ENCODE data around the gene ZNF518A. TPM values are rescaled to one million over a fixed set of nuclear protein-coding genes. Genes with fewer than 3 reads are reported as not detected.

ZNF518A gene
- total RNA-seq, 1 experiment from 2014 or later = 36.2 TPM

- Mint-ChIP-seq H3K4me3 (no peak overlapping the region), H3K27ac (no peak overlapping the region)
- H2AFZ ChIP-seq (ENCODE audit: low read length) = no peak overlapping the region
Observed at GRCh38 chr10:96165726-96166125, 35.6 kb downstream of the ZNF518A start.

More at GRCh38 chr10:96165726-96166125, 35.6 kb downstream of the ZNF518A start:
- H3K4me1 ChIP-seq (ENCODE audit: insufficient read depth, low read length) = no peaks in the 10 kb centered on the region
- no peak overlapping the region for H2BK5ac ChIP-seq (ENCODE audit: insufficient read length, low read length)
- TF ChIP-seq CTCF (conservative IDR thresholded peaks at IDR 0.05) = no peak
- no peaks in the 10 kb centered on the region for H3K79me1 ChIP-seq (ENCODE audit: insufficient read depth, low read depth, low read length, poor library complexity, severe bottlenecking)
- H3K56ac ChIP-seq (ENCODE audit: insufficient read length, low read depth, low read length) = no peak overlapping the region
- H2AK5ac ChIP-seq (ENCODE audit: insufficient read length, low read length) = no peak overlapping the region
- no peaks in the 10 kb centered on the region for H3K23me2 ChIP-seq (ENCODE audit: insufficient read length, low read depth, low read length, poor library complexity, severe bottlenecking)
- no peak overlapping the region for H2BK12ac ChIP-seq (ENCODE audit: insufficient read length, low read depth, low read length)
- H3K23ac ChIP-seq (ENCODE audit: insufficient read length, low read depth, low read length) = no peak overlapping the region
- H3K4me1 Mint-ChIP-seq = no peaks in the 10 kb centered on the region
- H2BK120ac ChIP-seq (ENCODE audit: low read depth, low read length, poor library complexity, severe bottlenecking) = no peak overlapping the region
- no peak overlapping the region for H4K8ac ChIP-seq (replicated peaks; ENCODE audit: insufficient read length, low read depth, low read length)
- no peaks in the 10 kb centered on the region for H3K79me2 ChIP-seq (ENCODE audit: insufficient read depth, low read length)
- H3K9ac ChIP-seq (ENCODE audit: extremely low read depth, insufficient read length, low read length) = no peak overlapping the region
- no peak overlapping the region for H2BK20ac ChIP-seq (ENCODE audit: low read depth, low read length, poor library complexity, severe bottlenecking)
- no peaks in the 10 kb centered on the region for H3K27me3 ChIP-seq (ENCODE audit: insufficient read depth, low read length)
- no peak overlapping the region for H3K4ac ChIP-seq (ENCODE audit: low read depth, low read length)
- H3K9me3 Mint-ChIP-seq = peaks cover 7 to 22% of the 10 kb centered on the region in 2 experiments; a peak in 4 of 5 replicates
- no peak for DNase-seq
- no peaks in the 10 kb centered on the region for H3K9me3 ChIP-seq (ENCODE audit: control insufficient read depth, low read depth, low read length)
- no peak overlapping the region for H2BK15ac ChIP-seq (ENCODE audit: low read depth, low read length)
- H3K18ac ChIP-seq (ENCODE audit: insufficient read length, low read depth, low read length) = no peak overlapping the region
- H3K36me3 Mint-ChIP-seq (ENCODE audit: insufficient read depth in 1 of 3, low read depth in 3 of 3) = peaks cover 7 to 18% (median 16%) of the 10 kb centered on the region in 3 experiments; a peak in 6 of 7 replicates
- no peak overlapping the region for H4K91ac ChIP-seq (ENCODE audit: insufficient read length, low read depth, low read length)
- H3K27me3 Mint-ChIP-seq (ENCODE audit: low read depth) = no peaks in the 10 kb centered on the region
- H4K5ac ChIP-seq (ENCODE audit: insufficient read length, low read depth, low read length) = no peak overlapping the region
- no peak overlapping the region for H3T11ph ChIP-seq (ENCODE audit: low read length)
- no peak overlapping the region for H3K27ac ChIP-seq (ENCODE audit: insufficient read length, low read depth, low read length)
- WGBS (ENCODE audit: extremely low coverage, insufficient read length, low lambda C conversion rate) = no CpG with 5 or more reads among the region's 6 CpGs
- H4K20me1 ChIP-seq (ENCODE audit: control insufficient read depth, insufficient read depth, insufficient read length) = no peaks in the 10 kb centered on the region
- H3K14ac ChIP-seq (ENCODE audit: insufficient read depth, low read length) = no peak overlapping the region
- no peak overlapping the region for H3K4me2 ChIP-seq (ENCODE audit: insufficient read depth, insufficient read length, low read length)
